HepG2 (cell line): ENCODE results near the gene PCBD2. TPM values are rescaled to one million over a fixed set of nuclear protein-coding genes. Genes with fewer than 3 reads are reported as not detected.

Experiments used
- ATF7-NPFF ChIP-seq: sonication (generic); formaldehyde crosslinking; IDR thresholded peaks from 2 replicates; pipeline ENCODE4 v1.8.1; 2023; ENCODE audit warnings: mild to moderate bottlenecking, low read depth, missing genetic modification reagents, moderate library complexity
- GATA4 ChIP-seq: sonication (generic); IDR thresholded peaks from 2 replicates; pipeline ENCODE4 v1.6.1; 2016; ENCODE audit warnings: antibody characterized with exemption, low read depth, borderline replicate concordance
- HOMEZ ChIP-seq: IDR thresholded peaks from 2 replicates; pipeline ENCODE4 v1.6.1; 2016; ENCODE audit warnings: low read depth
- KAT8 ChIP-seq: IDR thresholded peaks from 2 replicates; pipeline ENCODE4 v1.6.1; 2016; ENCODE audit warnings: missing genetic modification reagents, missing compliant biosample characterization
- KDM1A ChIP-seq: IDR thresholded peaks from 2 replicates; pipeline ENCODE4 v1.6.1; 2016; ENCODE audit warnings: missing compliant biosample characterization
- KLF6 ChIP-seq: IDR thresholded peaks from 2 replicates; pipeline ENCODE4 v1.8.0; 2016; ENCODE audit warnings: missing biosample characterization, missing genetic modification reagents
- MXI1 ChIP-seq: IDR thresholded peaks from 3 replicates; pipeline ENCODE4 v1.6.1; 2012; ENCODE audit warnings: low read depth, low read length, inconsistent platforms, borderline replicate concordance
- PAF1 ChIP-seq: IDR thresholded peaks from 2 replicates; pipeline ENCODE4 v1.6.1; 2016; ENCODE audit warnings: missing genetic modification reagents, missing compliant biosample characterization
- SALL1 ChIP-seq: sonication (generic); formaldehyde crosslinking; IDR thresholded peaks from 2 replicates; pipeline ENCODE4 v1.8.0; 2022; ENCODE audit warnings: mild to moderate bottlenecking, missing genetic modification reagents
- SMARCC2 ChIP-seq: fragments of 450-650 bp; IDR thresholded peaks from 2 replicates; pipeline ENCODE4 v1.6.1; 2017; ENCODE audit warnings: antibody characterized with exemption, mild to moderate bottlenecking
- SNAPC2 ChIP-seq: sonication (generic); formaldehyde crosslinking; IDR thresholded peaks from 2 replicates; pipeline ENCODE4 v1.8.1; 2022; ENCODE audit warnings: mild to moderate bottlenecking, missing genetic modification reagents
- SRY ChIP-seq: sonication (generic); formaldehyde crosslinking; IDR thresholded peaks from 2 replicates; pipeline ENCODE4 v1.8.0; 2022; ENCODE audit warnings: mild to moderate bottlenecking, missing genetic modification reagents
- TBP ChIP-seq: sonication (generic); formaldehyde crosslinking; IDR thresholded peaks from 2 replicates; pipeline ENCODE4 v1.5.0; 2020; ENCODE audit warnings: missing genetic modification reagents
- ZBTB21 ChIP-seq: sonication (generic); formaldehyde crosslinking; IDR thresholded peaks from 2 replicates; pipeline ENCODE4 v1.4.0; 2020; ENCODE audit warnings: missing genetic modification reagents
- ZNF121 ChIP-seq: sonication (generic); formaldehyde crosslinking; IDR thresholded peaks from 2 replicates; pipeline ENCODE4 v1.5.0; 2020; ENCODE audit warnings: mild to moderate bottlenecking, missing genetic modification reagents
- ZNF256 ChIP-seq: sonication (generic); formaldehyde crosslinking; conservative IDR thresholded peaks from 2 replicates; pipeline ENCODE4 v1.4.0; 2020; ENCODE audit warnings: missing genetic modification reagents
- ZNF263 ChIP-seq: sonication (generic); formaldehyde crosslinking; IDR thresholded peaks from 2 replicates; pipeline ENCODE4 v1.4.0; 2020; ENCODE audit warnings: missing genetic modification reagents
- ZNF331 ChIP-seq: sonication (generic); formaldehyde crosslinking; IDR thresholded peaks from 2 replicates; pipeline ENCODE4 v1.4.0; 2020; ENCODE audit warnings: missing genetic modification reagents
- ZNF512B ChIP-seq: sonication (generic); formaldehyde crosslinking; IDR thresholded peaks from 2 replicates; pipeline ENCODE4 v1.5.1; 2020; ENCODE audit warnings: missing genetic modification reagents, mild to moderate bottlenecking, borderline replicate concordance
- ZNF619 ChIP-seq: sonication (generic); formaldehyde crosslinking; IDR thresholded peaks from 2 replicates; pipeline ENCODE4 v1.4.0; 2020; ENCODE audit warnings: mild to moderate bottlenecking, missing genetic modification reagents
- polyA plus RNA-seq, 8 experiments: library from polyadenylated mRNA; depleted of rRNA in 3 of 8; stranded (reverse) in 7 of 8; unstranded in 1 of 8; fragments of >200 nt; fragmentation: Illumina TruSeq in 4 of 8; extraction: Trizol in 4 of 8; gene quantifications; 2 replicates each; pipeline versions ENCODE4 v1.2.1 to v1.2.3, GENCODE V29; 2011 to 2016; ENCODE audit warnings: low read depth in 4 of 8, missing spikeins in 1 of 8, mixed read lengths in 1 of 8; ENCODE audit not compliant: insufficient read depth in 1 of 8
- total RNA-seq, 5 experiments: library from RNA; depleted of rRNA; stranded (reverse); fragments of >200 nt; fragmentation: Illumina TruSeq; extraction: Trizol; gene quantifications; 2 replicates each; pipeline ENCODE4 v1.2.3, GENCODE V29; 2016; ENCODE audit warnings: low read depth in 1 of 5
- TF ChIP-seq, protein P1 (sequence below), 2 experiments: sonication (generic) in 1 of 2; formaldehyde crosslinking in 1 of 2; IDR thresholded peaks; 2 replicates each; pipeline versions ENCODE4 v1.5.1 to v1.6.1; 2011 to 2020; ENCODE audit warnings: borderline replicate concordance in 1 of 2, low read depth in 1 of 2, low read length in 1 of 2, mild to moderate bottlenecking in 1 of 2, missing genetic modification reagents in 1 of 2, moderate library complexity in 1 of 2
- TF ChIP-seq, protein P2 (sequence below): sonication (generic); formaldehyde crosslinking; IDR thresholded peaks from 2 replicates; pipeline ENCODE4 v1.8.0; 2022; ENCODE audit warnings: missing genetic modification reagents, mild to moderate bottlenecking, inconsistent platforms, borderline replicate concordance

Gene PCBD2
- total and polyA plus RNA-seq, 2 of the 13 experiments (the other 11 are each of a cell fraction or from before 2014, with no cell fraction given), result 5.5 to 12.0 TPM

DNA sequence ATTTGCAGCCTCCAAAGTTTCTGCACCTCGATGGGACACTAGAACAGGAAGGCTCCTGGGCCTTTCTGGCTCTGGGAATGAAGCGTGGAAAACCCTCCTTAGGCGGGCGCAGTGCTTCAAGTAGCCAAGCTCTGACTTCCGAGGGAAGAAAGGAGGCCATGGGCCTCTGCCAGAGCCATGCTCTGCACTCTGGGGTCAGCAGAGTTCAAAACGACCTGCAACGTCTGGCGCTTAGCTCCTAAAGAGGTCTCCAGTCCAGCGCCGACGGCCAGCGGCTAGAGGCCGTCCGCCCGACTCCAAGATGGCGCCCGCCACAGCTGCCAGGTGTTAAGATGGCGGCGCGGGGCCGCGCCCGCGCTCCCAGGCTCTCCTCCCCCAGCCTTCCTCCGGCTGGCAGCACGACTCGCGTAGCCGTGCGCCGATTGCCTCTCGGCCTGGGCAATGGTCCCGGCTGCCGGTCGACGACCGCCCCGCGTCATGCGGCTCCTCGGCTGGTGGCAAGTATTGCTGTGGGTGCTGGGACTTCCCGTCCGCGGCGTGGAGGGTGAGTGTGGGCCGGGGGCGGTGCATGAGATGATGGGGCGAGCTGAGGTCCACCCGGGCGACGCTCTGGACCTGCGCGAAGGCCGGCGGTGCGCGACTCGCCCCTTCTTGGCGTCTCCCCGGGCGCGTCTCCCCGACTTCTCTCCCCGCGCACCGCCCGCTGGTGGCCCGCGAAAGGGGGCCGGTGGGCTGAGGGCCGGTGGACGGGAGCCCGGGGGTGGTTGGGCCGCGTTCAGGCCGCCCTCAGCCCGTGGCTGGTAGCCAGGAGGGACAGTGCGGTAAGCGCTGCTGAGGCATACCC, 30.7 kb upstream of the PCBD2 start, which contains the start of gene TXNDC15 (continued):
- TF ChIP-seq ZNF512B (CRISPR knock-in tag) (no peak), ZNF619 (CRISPR knock-in tag) (peak; percentile 92; the same call in 1 of the 2 replicates), SMARCC2 (no peak), ZNF263 (CRISPR knock-in tag) (peak; percentile 58; the same call in 1 of the 2 replicates), ZNF256 (CRISPR knock-in tag) (no peak), MXI1 (no peak; the same call in 2 of the 3 replicates), ZBTB21 (CRISPR knock-in tag) (no peak), ATF7-NPFF (CRISPR knock-in tag) (peak; percentile 98), GATA4 (peak; percentile 60; the same call in 1 of the 2 replicates), ZNF121 (CRISPR knock-in tag) (0 out of 2 replicates have a peak, but pooled peaks have one; percentile 29), KLF6 (CRISPR knock-in tag) (peak; percentile 94), HOMEZ (CRISPR knock-in tag) (peak; percentile 23; the same call in 1 of the 2 replicates), SALL1 (CRISPR knock-in tag) (peak; percentile 85; the same call in 1 of the 2 replicates), KDM1A (CRISPR knock-in tag) (no peak), SNAPC2 (peak; percentile 61; the same call in 1 of the 2 replicates), KAT8 (CRISPR knock-in tag) (peak; percentile 95), TBP (CRISPR knock-in tag) (0 out of 2 replicates have a peak, but pooled peaks have one; percentile 36), PAF1 (CRISPR knock-in tag) (no peak), ZNF331 (CRISPR knock-in tag) (peak; percentile 51; the same call in 1 of the 2 replicates), SRY (CRISPR knock-in tag) (peak; percentile 97; the same call in 1 of the 2 replicates)
- TF ChIP-seq, protein P1, sequence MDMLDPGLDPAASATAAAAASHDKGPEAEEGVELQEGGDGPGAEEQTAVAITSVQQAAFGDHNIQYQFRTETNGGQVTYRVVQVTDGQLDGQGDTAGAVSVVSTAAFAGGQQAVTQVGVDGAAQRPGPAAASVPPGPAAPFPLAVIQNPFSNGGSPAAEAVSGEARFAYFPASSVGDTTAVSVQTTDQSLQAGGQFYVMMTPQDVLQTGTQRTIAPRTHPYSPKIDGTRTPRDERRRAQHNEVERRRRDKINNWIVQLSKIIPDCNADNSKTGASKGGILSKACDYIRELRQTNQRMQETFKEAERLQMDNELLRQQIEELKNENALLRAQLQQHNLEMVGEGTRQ (IDR thresholded peaks at IDR 0.05; ENCODE audit: low read depth, low read length), result no peak
- TF ChIP-seq, protein P1 (CRISPR knock-in tag; IDR thresholded peaks at IDR 0.05; ENCODE audit: borderline replicate concordance), result no peak
- TF ChIP-seq, protein P2, sequence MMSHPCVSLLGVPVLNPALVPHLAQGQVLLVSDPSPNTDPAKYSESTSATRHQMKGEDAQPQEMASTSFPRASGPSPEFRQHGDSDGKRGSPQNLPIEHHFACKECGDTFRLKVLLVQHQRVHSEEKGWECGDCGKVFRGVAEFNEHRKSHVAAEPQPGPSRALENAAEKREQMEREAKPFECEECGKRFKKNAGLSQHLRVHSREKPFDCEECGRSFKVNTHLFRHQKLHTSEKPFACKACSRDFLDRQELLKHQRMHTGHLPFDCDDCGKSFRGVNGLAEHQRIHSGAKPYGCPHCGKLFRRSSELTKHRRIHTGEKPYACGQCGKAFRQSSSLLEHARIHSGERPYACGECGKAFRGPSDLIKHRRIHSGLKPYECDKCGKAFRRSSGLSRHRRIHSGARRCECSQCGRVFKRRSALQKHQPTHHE, result peak; percentile 76; the same call in 1 of the 2 replicates
